HepG2 (cell line): ENCODE measurements around the gene PEAR1. TPM values are rescaled to one million over a fixed set of nuclear protein-coding genes. Genes with fewer than 3 reads are reported as not detected.
A peak's percentile ranks its signal among the peaks of the same experiment; 100 is the strongest.

ENCODE experiments used
- BRCA1 ChIP-seq: sonication (generic); formaldehyde crosslinking; IDR thresholded peaks from 2 replicates; pipeline ENCODE4 v1.4.0; 2020; ENCODE audit warnings: missing genetic modification reagents
- GPN1 ChIP-seq: sonication (generic); formaldehyde crosslinking; IDR thresholded peaks from 2 replicates; pipeline ENCODE4 v1.5.1; 2020; ENCODE audit warnings: missing genetic modification reagents, borderline replicate concordance
- HIVEP1 ChIP-seq: sonication (generic); formaldehyde crosslinking; IDR thresholded peaks from 2 replicates; pipeline ENCODE4 v1.4.0; 2020; ENCODE audit warnings: mild to moderate bottlenecking, missing genetic modification reagents
- KAT7 ChIP-seq: IDR thresholded peaks from 2 replicates; pipeline ENCODE4 v1.6.1; 2018; ENCODE audit warnings: borderline replicate concordance, missing compliant biosample characterization
- KDM3A ChIP-seq: IDR thresholded peaks from 2 replicates; pipeline ENCODE4 v1.6.1; 2018; ENCODE audit warnings: low read depth, missing compliant biosample characterization
- KLF12 ChIP-seq: sonication (generic); formaldehyde crosslinking; IDR thresholded peaks from 2 replicates; pipeline ENCODE4 v1.4.0; 2020; ENCODE audit warnings: missing genetic modification reagents, borderline replicate concordance
- SNAPC2 ChIP-seq: sonication (generic); formaldehyde crosslinking; IDR thresholded peaks from 2 replicates; pipeline ENCODE4 v1.8.1; 2022; ENCODE audit warnings: mild to moderate bottlenecking, missing genetic modification reagents
- SP5 ChIP-seq: IDR thresholded peaks from 2 replicates; pipeline ENCODE4 v1.6.1; 2016; ENCODE audit warnings: low read depth, borderline replicate concordance
- TBL1XR1 ChIP-seq: fragments of 150-350 bp; IDR thresholded peaks from 2 replicates; pipeline ENCODE4 v1.6.1; 2014; ENCODE audit warnings: borderline replicate concordance, low read length; ENCODE audit not compliant: partially characterized antibody
- TCF7 ChIP-seq: sonication (generic); IDR thresholded peaks from 2 replicates; pipeline ENCODE4 v1.6.1; 2016; ENCODE audit warnings: antibody characterized with exemption, low read depth
- ZNF205 ChIP-seq: IDR thresholded peaks from 2 replicates; pipeline ENCODE4 v1.6.1; 2018; ENCODE audit warnings: missing biosample characterization, missing genetic modification reagents
- ZNF274 ChIP-seq: sonication (generic); formaldehyde crosslinking; IDR thresholded peaks from 2 replicates; pipeline ENCODE4 v1.5.1; 2020; ENCODE audit warnings: mild to moderate bottlenecking, missing genetic modification reagents
- ZNF501 ChIP-seq: sonication (generic); formaldehyde crosslinking; IDR thresholded peaks from 2 replicates; pipeline ENCODE4 v1.5.1; 2020; ENCODE audit warnings: mild to moderate bottlenecking, moderate library complexity, missing genetic modification reagents
- ZNF747 ChIP-seq: sonication (generic); formaldehyde crosslinking; IDR thresholded peaks from 2 replicates; pipeline ENCODE4 v1.8.1; 2023; ENCODE audit warnings: missing genetic modification reagents, mild to moderate bottlenecking, borderline replicate concordance
- polyA plus RNA-seq, 8 experiments: library from polyadenylated mRNA; depleted of rRNA in 3 of 8; stranded (reverse) in 7 of 8; unstranded in 1 of 8; fragments of >200 nt; fragmentation: Illumina TruSeq in 4 of 8; extraction: Trizol in 4 of 8; gene quantifications; 2 replicates each; pipeline versions ENCODE4 v1.2.1 to v1.2.3, GENCODE V29; 2011 to 2016; ENCODE audit warnings: low read depth in 4 of 8, missing spikeins in 1 of 8, mixed read lengths in 1 of 8; ENCODE audit not compliant: insufficient read depth in 1 of 8
- total RNA-seq, 5 experiments: library from RNA; depleted of rRNA; stranded (reverse); fragments of >200 nt; fragmentation: Illumina TruSeq; extraction: Trizol; gene quantifications; 2 replicates each; pipeline ENCODE4 v1.2.3, GENCODE V29; 2016; ENCODE audit warnings: low read depth in 1 of 5
- TF ChIP-seq, protein P1 (sequence below): sonication (generic); formaldehyde crosslinking; IDR thresholded peaks from 2 replicates; pipeline ENCODE4 v1.4.0; 2020; ENCODE audit warnings: low read depth, missing genetic modification reagents
- TF ChIP-seq, protein P2 (sequence below): sonication (generic); formaldehyde crosslinking; conservative IDR thresholded peaks from 2 replicates; pipeline ENCODE4 v1.4.0; 2020; ENCODE audit warnings: missing genetic modification reagents
- TF ChIP-seq, protein P3 (sequence below): sonication (generic); formaldehyde crosslinking; IDR thresholded peaks from 2 replicates; pipeline ENCODE4 v1.5.0; 2020; ENCODE audit warnings: missing genetic modification reagents, mild to moderate bottlenecking, borderline replicate concordance
- TF ChIP-seq, protein P4 (sequence below): sonication (generic); formaldehyde crosslinking; IDR thresholded peaks from 2 replicates; pipeline ENCODE4 v1.4.0; 2020; ENCODE audit warnings: mild to moderate bottlenecking, missing genetic modification reagents, borderline replicate concordance
- TF ChIP-seq, protein P5 (sequence below): IDR thresholded peaks from 2 replicates; pipeline ENCODE4 v1.6.1; 2016; ENCODE audit warnings: missing genetic modification reagents, missing compliant biosample characterization

Gene PEAR1
- total and polyA plus RNA-seq, 2 of the 13 experiments (the other 11 are each of a cell fraction or from before 2014, with no cell fraction given), result 0.27 to 0.41 TPM

DNA sequence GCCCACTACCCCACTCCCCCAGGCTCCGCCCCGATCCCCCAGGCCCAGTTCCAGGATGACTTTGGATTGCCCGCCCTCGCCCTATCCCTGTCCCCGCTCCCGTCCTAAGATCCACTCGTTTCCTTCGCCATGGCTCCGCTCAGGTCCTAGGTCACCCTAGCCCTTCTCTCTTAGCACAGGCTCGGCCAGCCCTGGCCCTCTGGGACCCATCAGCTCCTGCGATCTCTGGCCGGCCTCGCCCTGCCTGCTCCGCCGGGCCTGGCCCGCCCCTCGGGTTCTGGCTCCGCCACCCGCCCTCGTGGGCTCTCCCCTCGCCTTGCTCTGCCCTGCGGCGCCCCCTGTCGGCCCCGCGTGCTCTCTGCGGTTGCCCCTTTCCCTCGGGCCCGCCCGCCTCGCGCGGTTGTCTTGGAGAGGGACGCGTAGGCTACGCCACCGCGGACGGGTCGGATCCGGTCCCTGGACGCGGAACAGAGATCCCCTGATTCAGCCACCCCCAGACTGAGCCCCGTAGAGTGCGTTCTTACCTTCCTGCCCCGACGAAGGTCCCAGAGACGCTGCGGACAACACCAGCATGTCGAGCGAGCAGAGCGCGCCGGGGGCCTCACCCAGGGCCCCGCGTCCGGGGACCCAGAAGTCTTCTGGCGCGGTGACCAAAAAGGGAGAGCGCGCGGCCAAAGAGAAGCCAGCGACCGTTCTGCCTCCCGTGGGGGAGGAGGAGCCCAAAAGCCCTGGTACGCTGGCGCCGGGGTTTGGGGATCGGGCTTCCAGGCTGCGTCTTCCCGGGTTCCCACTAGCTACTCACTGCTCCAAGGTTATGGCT, 26.9 kb downstream of the PEAR1 start, which contains the start of gene LRRC71 (continued):
- TF ChIP-seq, protein P1, sequence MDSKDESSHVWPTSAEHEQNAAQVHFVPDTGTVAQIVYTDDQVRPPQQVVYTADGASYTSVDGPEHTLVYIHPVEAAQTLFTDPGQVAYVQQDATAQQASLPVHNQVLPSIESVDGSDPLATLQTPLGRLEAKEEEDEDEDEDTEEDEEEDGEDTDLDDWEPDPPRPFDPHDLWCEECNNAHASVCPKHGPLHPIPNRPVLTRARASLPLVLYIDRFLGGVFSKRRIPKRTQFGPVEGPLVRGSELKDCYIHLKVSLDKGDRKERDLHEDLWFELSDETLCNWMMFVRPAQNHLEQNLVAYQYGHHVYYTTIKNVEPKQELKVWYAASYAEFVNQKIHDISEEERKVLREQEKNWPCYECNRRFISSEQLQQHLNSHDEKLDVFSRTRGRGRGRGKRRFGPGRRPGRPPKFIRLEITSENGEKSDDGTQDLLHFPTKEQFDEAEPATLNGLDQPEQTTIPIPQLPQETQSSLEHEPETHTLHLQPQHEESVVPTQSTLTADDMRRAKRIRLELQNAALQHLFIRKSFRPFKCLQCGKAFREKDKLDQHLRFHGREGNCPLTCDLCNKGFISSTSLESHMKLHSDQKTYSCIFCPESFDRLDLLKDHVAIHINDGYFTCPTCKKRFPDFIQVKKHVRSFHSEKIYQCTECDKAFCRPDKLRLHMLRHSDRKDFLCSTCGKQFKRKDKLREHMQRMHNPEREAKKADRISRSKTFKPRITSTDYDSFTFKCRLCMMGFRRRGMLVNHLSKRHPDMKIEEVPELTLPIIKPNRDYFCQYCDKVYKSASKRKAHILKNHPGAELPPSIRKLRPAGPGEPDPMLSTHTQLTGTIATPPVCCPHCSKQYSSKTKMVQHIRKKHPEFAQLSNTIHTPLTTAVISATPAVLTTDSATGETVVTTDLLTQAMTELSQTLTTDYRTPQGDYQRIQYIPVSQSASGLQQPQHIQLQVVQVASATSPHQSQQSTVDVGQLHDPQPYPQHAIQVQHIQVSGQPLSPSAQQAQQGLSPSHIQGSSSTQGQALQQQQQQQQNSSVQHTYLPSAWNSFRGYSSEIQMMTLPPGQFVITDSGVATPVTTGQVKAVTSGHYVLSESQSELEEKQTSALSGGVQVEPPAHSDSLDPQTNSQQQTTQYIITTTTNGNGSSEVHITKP, result no peak
- TF ChIP-seq KAT7 (CRISPR knock-in tag), result no peak
- TF ChIP-seq TBL1XR1, result no peak
- no peak for TF ChIP-seq KLF12 (CRISPR knock-in tag)
- TF ChIP-seq ZNF501 (CRISPR knock-in tag), result 0 out of 2 replicates have a peak, but pooled peaks have one; percentile 47
- no peak for TF ChIP-seq TCF7
- TF ChIP-seq KDM3A (CRISPR knock-in tag), result 0 out of 2 replicates have a peak, but pooled peaks have one; percentile 28
- 0 out of 2 replicates have a peak, but pooled peaks have one; percentile 27 for TF ChIP-seq ZNF205 (CRISPR knock-in tag)
- TF ChIP-seq, protein P2, sequence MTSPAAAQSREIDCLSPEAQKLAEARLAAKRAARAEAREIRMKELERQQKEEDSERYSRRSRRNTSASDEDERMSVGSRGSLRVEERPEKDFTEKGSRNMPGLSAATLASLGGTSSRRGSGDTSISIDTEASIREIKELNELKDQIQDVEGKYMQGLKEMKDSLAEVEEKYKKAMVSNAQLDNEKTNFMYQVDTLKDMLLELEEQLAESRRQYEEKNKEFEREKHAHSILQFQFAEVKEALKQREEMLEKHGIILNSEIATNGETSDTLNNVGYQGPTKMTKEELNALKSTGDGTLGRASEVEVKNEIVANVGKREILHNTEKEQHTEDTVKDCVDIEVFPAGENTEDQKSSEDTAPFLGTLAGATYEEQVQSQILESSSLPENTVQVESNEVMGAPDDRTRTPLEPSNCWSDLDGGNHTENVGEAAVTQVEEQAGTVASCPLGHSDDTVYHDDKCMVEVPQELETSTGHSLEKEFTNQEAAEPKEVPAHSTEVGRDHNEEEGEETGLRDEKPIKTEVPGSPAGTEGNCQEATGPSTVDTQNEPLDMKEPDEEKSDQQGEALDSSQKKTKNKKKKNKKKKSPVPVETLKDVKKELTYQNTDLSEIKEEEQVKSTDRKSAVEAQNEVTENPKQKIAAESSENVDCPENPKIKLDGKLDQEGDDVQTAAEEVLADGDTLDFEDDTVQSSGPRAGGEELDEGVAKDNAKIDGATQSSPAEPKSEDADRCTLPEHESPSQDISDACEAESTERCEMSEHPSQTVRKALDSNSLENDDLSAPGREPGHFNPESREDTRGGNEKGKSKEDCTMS (CRISPR knock-in tag), result no peak
- TF ChIP-seq SP5 (CRISPR knock-in tag), result peak; percentile 28; the same call in 1 of the 2 replicates
- TF ChIP-seq, protein P3, sequence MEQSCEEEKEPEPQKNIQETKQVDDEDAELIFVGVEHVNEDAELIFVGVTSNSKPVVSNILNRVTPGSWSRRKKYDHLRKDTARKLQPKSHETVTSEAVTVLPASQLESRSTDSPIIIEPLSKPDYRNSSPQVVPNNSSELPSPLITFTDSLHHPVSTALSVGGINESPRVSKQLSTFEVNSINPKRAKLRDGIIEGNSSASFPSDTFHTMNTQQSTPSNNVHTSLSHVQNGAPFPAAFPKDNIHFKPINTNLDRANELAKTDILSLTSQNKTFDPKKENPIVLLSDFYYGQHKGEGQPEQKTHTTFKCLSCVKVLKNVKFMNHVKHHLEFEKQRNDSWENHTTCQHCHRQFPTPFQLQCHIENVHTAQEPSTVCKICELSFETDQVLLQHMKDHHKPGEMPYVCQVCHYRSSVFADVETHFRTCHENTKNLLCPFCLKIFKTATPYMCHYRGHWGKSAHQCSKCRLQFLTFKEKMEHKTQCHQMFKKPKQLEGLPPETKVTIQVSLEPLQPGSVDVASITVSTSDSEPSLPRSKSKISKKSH (CRISPR knock-in tag), result peak; percentile 25; the same call in 1 of the 2 replicates
- 0 out of 2 replicates have a peak, but pooled peaks have one; percentile 58 for TF ChIP-seq SNAPC2 (CRISPR knock-in tag)
- 0 out of 2 replicates have a peak, but pooled peaks have one; percentile 25 for TF ChIP-seq ZNF274 (CRISPR knock-in tag)
- TF ChIP-seq BRCA1, result no peak
- TF ChIP-seq GPN1 (CRISPR knock-in tag), result no peak
- TF ChIP-seq, protein P4, sequence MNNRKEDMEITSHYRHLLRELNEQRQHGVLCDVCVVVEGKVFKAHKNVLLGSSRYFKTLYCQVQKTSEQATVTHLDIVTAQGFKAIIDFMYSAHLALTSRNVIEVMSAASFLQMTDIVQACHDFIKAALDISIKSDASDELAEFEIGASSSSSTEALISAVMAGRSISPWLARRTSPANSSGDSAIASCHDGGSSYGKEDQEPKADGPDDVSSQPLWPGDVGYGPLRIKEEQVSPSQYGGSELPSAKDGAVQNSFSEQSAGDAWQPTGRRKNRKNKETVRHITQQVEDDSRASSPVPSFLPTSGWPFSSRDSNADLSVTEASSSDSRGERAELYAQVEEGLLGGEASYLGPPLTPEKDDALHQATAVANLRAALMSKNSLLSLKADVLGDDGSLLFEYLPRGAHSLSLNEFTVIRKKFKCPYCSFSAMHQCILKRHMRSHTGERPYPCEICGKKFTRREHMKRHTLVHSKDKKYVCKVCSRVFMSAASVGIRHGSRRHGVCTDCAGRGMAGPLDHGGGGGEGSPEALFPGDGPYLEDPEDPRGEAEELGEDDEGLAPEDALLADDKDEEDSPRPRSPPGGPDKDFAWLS, result no peak
- TF ChIP-seq HIVEP1 (CRISPR knock-in tag), result no peak
- TF ChIP-seq, protein P5, sequence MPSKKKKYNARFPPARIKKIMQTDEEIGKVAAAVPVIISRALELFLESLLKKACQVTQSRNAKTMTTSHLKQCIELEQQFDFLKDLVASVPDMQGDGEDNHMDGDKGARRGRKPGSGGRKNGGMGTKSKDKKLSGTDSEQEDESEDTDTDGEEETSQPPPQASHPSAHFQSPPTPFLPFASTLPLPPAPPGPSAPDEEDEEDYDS (CRISPR knock-in tag), result 0 out of 2 replicates have a peak, but pooled peaks have one; percentile 20
- no peak for TF ChIP-seq ZNF747 (CRISPR knock-in tag)
